GM12878 (cell line): Measurements from ENCODE around the gene GCKR. TPM values are rescaled to one million over a fixed set of nuclear protein-coding genes. Genes with fewer than 3 reads are reported as not detected.

Source experiments
- ATAC-seq: fragments of 200-7000 bp; cut with Tn5 transposase; 3 replicates; pipeline ENCODE4 v1.9.1; 2020; ENCODE audit warnings: mild to moderate bottlenecking, moderate library complexity
- BruUV-seq: library from RNA; stranded (reverse); fragments of 400-500 nt; replicated peaks from 2 replicates; lab custom pipeline; 2021; lab: Mats Ljungman, UMichigan
- CTCF ChIA-PET: fragments of 300-600 bp; sonication (Branson Sonifier 250); formaldehyde crosslinking; extraction: SDS; loops from one replicate; lab custom pipeline; 2021; ENCODE audit warnings: inconsistent platforms; lab: Yijun Ruan, JAX
- POLR2A ChIA-PET: fragments of 350-600 bp; formaldehyde crosslinking; extraction: SDS; loops from one replicate; lab custom pipeline; 2021; ENCODE audit warnings: inconsistent platforms; lab: Charles Lee
- RAD21 ChIA-PET: fragments of 300-600 bp; sonication (Branson Sonifier 250); formaldehyde crosslinking; loops from one replicate; lab custom pipeline; 2023; ENCODE audit warnings: antibody characterized with exemption; ENCODE audit not compliant: unreplicated experiment; lab: Charles Lee
- SMC1A ChIA-PET: fragments of 300-600 bp; sonication (Branson Sonifier 250); formaldehyde crosslinking; loops from one replicate; lab custom pipeline; 2023; ENCODE audit not compliant: unreplicated experiment, uncharacterized antibody; lab: Charles Lee
- DNase-seq: peaks from one replicate; pipeline ENCODE4 v3.0.0-alpha.2; 2011; ENCODE audit warnings: low read depth, low spot score
- FAIRE-seq: peaks from 3 replicates; lab custom pipeline; 2011; peaks lifted over from hg19 to GRCh38; lab: Jason Lieb, UNC
- H2AFZ ChIP-seq: 2 replicates; pipeline ENCODE4 v1.6.0; 2011; ENCODE audit warnings: low read depth, low read length, control low read depth; ENCODE audit not compliant: control insufficient read depth
- H3K27ac ChIP-seq: 2 replicates; pipeline ENCODE4 v1.5.1; 2011; ENCODE audit warnings: control low read depth; ENCODE audit not compliant: control insufficient read depth, insufficient read depth
- H3K27me3 ChIP-seq, 2 experiments: replicated peaks in 1 of 2; 2 replicates each; pipeline versions ENCODE4 v1.6.0 to v1.6.1; 2011; ENCODE audit warnings: low read length in 1 of 2; ENCODE audit not compliant: control insufficient read depth in 2 of 2, insufficient read depth in 2 of 2
- H3K36me3 ChIP-seq, 2 experiments: 2 replicates each; pipeline ENCODE4 v1.5.1; 2011; ENCODE audit warnings: low read length in 1 of 2; ENCODE audit not compliant: control insufficient read depth in 2 of 2, insufficient read depth in 2 of 2
- H3K4me1 ChIP-seq: 2 replicates; pipeline ENCODE4 v1.6.1; 2011; ENCODE audit warnings: mild to moderate bottlenecking, low read length, moderate library complexity, mixed read lengths; ENCODE audit not compliant: control insufficient read depth, insufficient read depth
- H3K4me2 ChIP-seq: 2 replicates; pipeline ENCODE4 v1.6.0; 2011; ENCODE audit warnings: control low read depth; ENCODE audit not compliant: control insufficient read depth, insufficient read depth
- H3K4me3 ChIP-seq: fragments of 200-600 bp; sonication (generic); 2 replicates; pipeline ENCODE4 v1.5.1; 2016
- H3K79me2 ChIP-seq: 2 replicates; pipeline ENCODE4 v1.6.0; 2011; ENCODE audit warnings: low read length; ENCODE audit not compliant: control insufficient read depth, insufficient read depth
- H3K9ac ChIP-seq: 2 replicates; pipeline ENCODE4 v1.8.0; 2011; ENCODE audit warnings: low read length, control low read depth, mixed read lengths; ENCODE audit not compliant: control insufficient read depth, insufficient read depth
- H3K9me3 ChIP-seq: replicated peaks from 3 replicates; pipeline ENCODE4 v1.5.1; 2011; ENCODE audit warnings: mild to moderate bottlenecking, low read length; ENCODE audit not compliant: control insufficient read depth, insufficient read depth
- H4K20me1 ChIP-seq: 2 replicates; pipeline ENCODE4 v1.6.0; 2011; ENCODE audit not compliant: control insufficient read depth, insufficient read depth
- CBX5 ChIP-seq: sonication (generic); IDR thresholded peaks from 2 replicates; pipeline ENCODE4 v1.6.1; 2016; ENCODE audit warnings: low read depth, moderate library complexity, mild to moderate bottlenecking, inconsistent platforms
- EZH2 ChIP-seq: IDR thresholded peaks from 2 replicates; pipeline ENCODE4 v1.6.1; 2012; ENCODE audit warnings: low read depth, mild to moderate bottlenecking, control low read depth, inconsistent platforms, low read length, borderline replicate concordance; ENCODE audit not compliant: control insufficient read depth
- IKZF1 ChIP-seq: fragments of 450-650 bp; conservative IDR thresholded peaks from 2 replicates; pipeline ENCODE4 v1.6.1; 2017; ENCODE audit warnings: antibody characterized with exemption, mild to moderate bottlenecking
- IRF4 ChIP-seq: IDR thresholded peaks from 2 replicates; pipeline ENCODE4 v1.6.1; 2011; ENCODE audit warnings: low read depth, low read length
- JUNB ChIP-seq: IDR thresholded peaks from 2 replicates; pipeline ENCODE4 v1.6.1; 2016; ENCODE audit warnings: antibody characterized with exemption, mild to moderate bottlenecking
- MLLT1 ChIP-seq: fragments of 450-650 bp; IDR thresholded peaks from 2 replicates; pipeline ENCODE4 v1.6.1; 2016; ENCODE audit warnings: mild to moderate bottlenecking
- NKRF ChIP-seq: fragments of 450-650 bp; conservative IDR thresholded peaks from 2 replicates; pipeline ENCODE4 v1.6.1; 2017; ENCODE audit warnings: mild to moderate bottlenecking, moderate library complexity
- RELA ChIP-seq: fragments of 450-650 bp; IDR thresholded peaks from 2 replicates; pipeline ENCODE4 v1.8.0; 2014; ENCODE audit warnings: borderline replicate concordance; ENCODE audit not compliant: partially characterized antibody
- SMC3 ChIP-seq: IDR thresholded peaks from 2 replicates; pipeline ENCODE4 v1.6.1; 2011; ENCODE audit warnings: low read length, improper control_type of control experiment, borderline replicate concordance
- ZBED1 ChIP-seq: IDR thresholded peaks from 2 replicates; pipeline ENCODE4 v1.6.1; 2016; ENCODE audit warnings: borderline replicate concordance
- WGBS: methylation state at CpG from one replicate; pipeline ENCODE4 v1.1.6; 2016; ENCODE audit warnings: low lambda C conversion rate; ENCODE audit not compliant: insufficient replicate concordance, insufficient coverage; ENCODE audit errors: missing lambda C conversion rate; 5-methylcytosine and 5-hydroxymethylcytosine counted together
- in situ Hi-C: fragments of 300-500 bp; cut with MboI; formaldehyde crosslinking; loops from 9 replicates; pipeline ENCODE4 v1.14.3; 2018; ENCODE audit warnings: mixed read lengths
- intact Hi-C: fragments of 100-400 bp; cut with micrococcal nuclease; formaldehyde crosslinking; loops from one replicate; pipeline ENCODE4 v1.14.2; 2022; ENCODE audit not compliant: unreplicated experiment
- polyA plus RNA-seq, 11 experiments: library from polyadenylated mRNA; depleted of rRNA in 4 of 11; unstranded in 6 of 11; stranded (reverse) in 5 of 11; fragments of >200 nt; fragmentation: Nextera tagmentation in 4 of 11; fragmentation: Illumina TruSeq in 1 of 11; extraction: Ambion mirVana in 4 of 11; extraction: Trizol in 1 of 11; gene quantifications; 1 replicate in 1 of 11; 2 replicates in 10 of 11; pipeline versions ENCODE4 v1.2.1 to v1.2.3, GENCODE V29; 2011 to 2016; ENCODE audit warnings: inconsistent platforms in 2 of 11, missing spikeins in 2 of 11, low read depth in 1 of 11
- total RNA-seq, 4 experiments: library from RNA; depleted of rRNA in 3 of 4; stranded (reverse); fragments of >200 nt in 3 of 4; fragmentation: Illumina TruSeq in 1 of 4; extraction: Trizol in 1 of 4; gene quantifications; 2 replicates each; pipeline versions ENCODE4 v1.2.1 to v1.2.3, GENCODE V29; 2013 to 2021

GCKR gene
- total and polyA plus RNA-seq, 10 of the 15 experiments (the other 5 are each of a cell fraction or from before 2014, with no cell fraction given): not detected

DNA sequence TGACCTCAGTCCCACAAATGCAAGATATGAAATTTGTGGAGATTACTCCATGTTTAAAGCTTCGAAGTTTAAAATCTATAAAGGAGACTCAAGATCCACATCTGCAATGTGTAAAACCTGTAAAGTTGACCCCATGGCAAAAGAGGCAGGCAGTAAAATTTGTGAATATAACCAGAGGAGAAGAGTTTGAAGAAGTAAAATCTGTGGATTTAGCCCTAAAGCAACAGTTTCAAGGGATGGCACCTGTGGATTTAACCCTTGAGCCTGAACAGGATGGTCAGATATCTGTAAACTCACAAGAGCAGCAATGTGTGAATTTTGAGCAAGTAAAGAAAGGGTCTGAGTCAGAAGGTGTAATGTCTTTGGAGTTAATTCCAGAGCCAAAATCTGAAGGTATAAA lies 75.0 kb downstream of the GCKR start:
- POLR2A ChIA-PET: no interaction called here
- no peaks in the 10 kb centered on the region; the same call in 2 of the 3 replicates for H3K9me3 ChIP-seq
- no peaks in the 10 kb centered on the region for H3K79me2 ChIP-seq
- H3K9ac ChIP-seq: no peak overlapping the region
- H3K27ac ChIP-seq: no peak overlapping the region
- FAIRE-seq (no peak), DNase-seq (no peak), ATAC-seq (no peak)
- H3K36me3 ChIP-seq: no peaks in the 10 kb centered on the region
- H2AFZ ChIP-seq: no peak overlapping the region
- no peak overlapping the region for H3K4me2 ChIP-seq
- TF ChIP-seq RELA: no peak
- TF ChIP-seq EZH2: no peak
- no peaks in the 10 kb centered on the region for H4K20me1 ChIP-seq
- 0 out of 4 replicates have a peak, but pooled peaks cover 0 to 2% of the 10 kb centered on the region in 2 experiments for H3K27me3 ChIP-seq
- no TSS peak for BruUV-seq
- SMC1A ChIA-PET: no interaction called here
- RAD21 ChIA-PET: no interaction called here
- in situ Hi-C loops: no loop called here
- H3K4me1 ChIP-seq: no peaks in the 10 kb centered on the region
- H3K4me3 ChIP-seq: no peak overlapping the region
- CTCF ChIA-PET: no interaction called here
- intact Hi-C loops: no loop called here
- WGBS: 0% methylated on average over 1 of the region's 1 CpG

DNA sequence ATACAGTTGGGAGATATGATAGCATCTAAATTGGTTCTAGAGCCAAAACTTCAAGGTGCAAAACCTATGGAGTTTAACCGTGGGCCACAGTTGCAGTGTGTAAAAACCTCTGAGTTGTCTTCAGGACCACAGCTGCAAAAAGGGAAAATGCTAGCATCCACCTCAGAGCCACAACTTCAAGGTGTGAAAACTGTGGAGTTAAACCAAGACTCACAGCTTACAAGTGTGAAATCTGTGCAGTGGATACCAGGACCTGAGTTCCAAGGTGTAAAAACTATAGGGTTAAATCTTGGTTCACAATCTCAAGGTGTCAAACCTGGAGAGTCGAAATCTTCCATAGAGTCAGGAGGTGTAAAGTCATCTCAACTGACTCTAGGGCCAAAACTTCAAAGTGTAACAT lies 75.8 kb downstream of the GCKR start:
- no TSS peak for BruUV-seq
- H3K9me3 ChIP-seq: no peaks in the 10 kb centered on the region; the same call in 2 of the 3 replicates
- no peaks in the 10 kb centered on the region for H3K36me3 ChIP-seq
- TF ChIP-seq IKZF1 (no peak), CBX5 (no peak), ZBED1 (no peak), IRF4 (no peak), NKRF (no peak), MLLT1 (no peak), JUNB (no peak), SMC3 (no peak)
- 19% methylated on average over 2 of the region's 2 CpGs for WGBS
- FAIRE-seq (no peak), DNase-seq (no peak), ATAC-seq (no peak)
- in situ Hi-C loops (no loop called here), intact Hi-C loops (no loop called here)
- no peak overlapping the region for H3K27ac ChIP-seq
- RAD21 ChIA-PET: no interaction called here
- CTCF ChIA-PET: interaction anchor here (0.8 kb wide), 1 partner anchor 13 kb away, joined by 4 read pairs; no protein-coding TSS in a partner anchor
- H3K4me3 ChIP-seq: no peak overlapping the region
- H3K9ac ChIP-seq: no peak overlapping the region
- no peaks in the 10 kb centered on the region for H3K4me1 ChIP-seq
- no peak overlapping the region for H3K4me2 ChIP-seq
- H4K20me1 ChIP-seq: no peaks in the 10 kb centered on the region
- SMC1A ChIA-PET: interaction anchor here (0.9 kb wide), 1 partner anchor 10 kb away, joined by 3 read pairs; the partner anchor contains the start of gene ZNF512
- H3K79me2 ChIP-seq: no peaks in the 10 kb centered on the region
- H3K27me3 ChIP-seq: 0 out of 4 replicates have a peak, but pooled peaks cover 0 to 2% of the 10 kb centered on the region in 2 experiments
- H2AFZ ChIP-seq: no peak overlapping the region
- POLR2A ChIA-PET: no interaction called here
